H1 (cell line): ENCODE measurements around the gene PRR5L. TPM values are rescaled to one million over a fixed set of nuclear protein-coding genes. Genes with fewer than 3 reads are reported as not detected.

Source experiments
- TBP ChIP-seq: IDR thresholded peaks from 2 replicates; pipeline ENCODE4 v1.6.1; 2011; ENCODE audit warnings: low read depth, low read length, improper control_type of control experiment
- polyA plus RNA-seq, 7 experiments: library from polyadenylated mRNA; depleted of rRNA in 3 of 7; stranded (reverse) in 5 of 7; unstranded in 2 of 7; fragments of >200 nt in 5 of 7; fragments of 200-250 nt in 2 of 7; gene quantifications; 1 replicate in 5 of 7; 2 replicates in 1 of 7; 4 replicates in 1 of 7; pipeline versions ENCODE4 v1.2.1 to v1.2.3, GENCODE V29; 2011 to 2013; ENCODE audit warnings: missing spikeins in 2 of 7, mixed read lengths in 2 of 7
- total RNA-seq: library from RNA; stranded (reverse); fragmentation: NEBNext Ultra II Directional; extraction: Animal tissue kit (Norgen Biotek cat#: 25700); gene quantifications from 2 replicates; pipeline ENCODE4 v1.2.1, GENCODE V29; 2021

The PRR5L gene
- total and polyA plus RNA-seq, 2 of the 8 experiments (the other 6 are each of a cell fraction or from before 2014, with no cell fraction given) = 6.6 to 10.1 TPM

GRCh38 chr11:36253238-36253637 is 42.9 kb upstream of the PRR5L start (continued):
- TF ChIP-seq TBP = no peak
- TF ChIP-seq, all 59 proteins: peak for 0
